ENCODE data around the gene SPARC. TPM values are rescaled to one million over a fixed set of nuclear protein-coding genes. Genes with fewer than 3 reads are reported as not detected.

SPARC gene
- polyA plus RNA-seq, 1 donor (not counting 4 experiments of a cell fraction or from before 2014, with no cell fraction given), result 397 TPM

- dilution Hi-C loops (cut with MboI; ENCODE audit: extremely low pct_ligation_motif_present, low sequenced_read_pairs), result no loop called here
- Histone ChIP-seq H2AFZ (ENCODE audit: control insufficient read depth, low read length) (peak overlapping the region; percentile 43), H3K79me2 (ENCODE audit: control insufficient read depth, insufficient read depth, low read length) (no peaks in the 10 kb centered on the region), H3K27me3 (ENCODE audit: control insufficient read depth, extremely low read depth, insufficient read depth, low read length) (no peaks in the 10 kb centered on the region), H3K4me1 (ENCODE audit: control insufficient read depth, extremely low read depth, insufficient read depth, low read length) (peaks cover 85% of the 10 kb centered on the region), H4K20me1 (ENCODE audit: control insufficient read depth, extremely low read depth, insufficient read depth, low read length) (no peaks in the 10 kb centered on the region), H3K9me1 (ENCODE audit: control insufficient read depth, extremely low read depth, insufficient read depth, low read length) (no peaks in the 10 kb centered on the region), H3K9me3 (ENCODE audit: control insufficient read depth, low read depth, low read length) (no peaks in the 10 kb centered on the region), H3K9ac (ENCODE audit: control insufficient read depth, extremely low read depth, insufficient read depth, low read length) (peak overlapping the region; percentile 78), H3K27ac (ENCODE audit: control insufficient read depth, insufficient read depth, low read length) (peak overlapping the region; percentile 96), H3K4me3 (ENCODE audit: control insufficient read depth in 2 of 3, extremely low read depth in 1 of 3, insufficient read depth in 2 of 3, low read depth in 1 of 3, low read length in 3 of 3) (peak overlapping the region in 2 of 3 experiments; percentile 13 to 39), H3K36me3 (ENCODE audit: control insufficient read depth in 2 of 2, extremely low read depth in 1 of 2, insufficient read depth in 2 of 2, low read length in 2 of 2) (no peaks in the 10 kb centered on the region), H3K4me2 (ENCODE audit: control insufficient read depth, extremely low read depth, insufficient read depth, low read depth, low read length) (peak overlapping the region; percentile 77)
- DNase-seq (ENCODE audit: low read depth, low spot score) (no peak), FAIRE-seq (no peak)
- TF ChIP-seq EZH2 (IDR thresholded peaks at IDR 0.05; ENCODE audit: low read length), result no peak
- TF ChIP-seq CTCF (optimal IDR thresholded peaks at IDR 0.05 in 1 of 3, IDR thresholded peaks at IDR 0.05 in 1 of 3, conservative IDR thresholded peaks at IDR 0.05 in 1 of 3; ENCODE audit: extremely low read depth in 1 of 3, insufficient read depth in 2 of 3, low read length in 3 of 3), result no peak
Observed at GRCh38 chr5:151620461-151620840, 66.3 kb downstream of the SPARC start.

- no peaks in the 10 kb centered on the region for H3K36me3 ChIP-seq (ENCODE audit: control insufficient read depth in 2 of 2, extremely low read depth in 1 of 2, insufficient read depth in 2 of 2, low read length in 2 of 2)
- peaks cover 89% of the 10 kb centered on the region for H3K4me1 ChIP-seq (ENCODE audit: control insufficient read depth, extremely low read depth, insufficient read depth, low read length)
- H3K27me3 ChIP-seq (ENCODE audit: control insufficient read depth, extremely low read depth, insufficient read depth, low read length), result no peaks in the 10 kb centered on the region
- dilution Hi-C loops (cut with MboI; ENCODE audit: extremely low pct_ligation_motif_present, low sequenced_read_pairs), result no loop called here
- peak overlapping the region; percentile 77 for H3K4me2 ChIP-seq (ENCODE audit: control insufficient read depth, extremely low read depth, insufficient read depth, low read depth, low read length)
- FAIRE-seq (peak; percentile 100), DNase-seq (ENCODE audit: low read depth, low spot score) (peak; percentile 95)
- TF ChIP-seq CTCF (optimal IDR thresholded peaks at IDR 0.05 in 1 of 3, IDR thresholded peaks at IDR 0.05 in 1 of 3, conservative IDR thresholded peaks at IDR 0.05 in 1 of 3; ENCODE audit: extremely low read depth in 1 of 3, insufficient read depth in 2 of 3, low read length in 3 of 3), result no peak
- TF ChIP-seq EZH2 (IDR thresholded peaks at IDR 0.05; ENCODE audit: low read length), result no peak
- no peaks in the 10 kb centered on the region for H4K20me1 ChIP-seq (ENCODE audit: control insufficient read depth, extremely low read depth, insufficient read depth, low read length)
- no peaks in the 10 kb centered on the region for H3K9me3 ChIP-seq (ENCODE audit: control insufficient read depth, low read depth, low read length)
- peak overlapping the region; percentile 43 for H2AFZ ChIP-seq (ENCODE audit: control insufficient read depth, low read length)
- no peaks in the 10 kb centered on the region for H3K79me2 ChIP-seq (ENCODE audit: control insufficient read depth, insufficient read depth, low read length)
- H3K9me1 ChIP-seq (ENCODE audit: control insufficient read depth, extremely low read depth, insufficient read depth, low read length), result no peaks in the 10 kb centered on the region
- peak overlapping the region; percentile 78 for H3K9ac ChIP-seq (ENCODE audit: control insufficient read depth, extremely low read depth, insufficient read depth, low read length)
- H3K4me3 ChIP-seq (ENCODE audit: control insufficient read depth in 2 of 3, extremely low read depth in 1 of 3, insufficient read depth in 2 of 3, low read depth in 1 of 3, low read length in 3 of 3), result peak overlapping the region in 2 of 3 experiments; percentile 13 to 39
- peak overlapping the region; percentile 96 for H3K27ac ChIP-seq (ENCODE audit: control insufficient read depth, insufficient read depth, low read length)
Observed at GRCh38 chr5:151619812-151620460, 66.8 kb downstream of the SPARC start.

Measured in keratinocyte (primary cell).